HT-29 (cell line): Measurements from ENCODE around the gene VASP. TPM values are rescaled to one million over a fixed set of nuclear protein-coding genes. Genes with fewer than 3 reads are reported as not detected.
A peak's percentile ranks its signal among the peaks of the same experiment; 100 is the strongest.

Experiments
- DNase-seq: peaks from one replicate; pipeline ENCODE4 v3.0.0-alpha.2; 2015; ENCODE audit warnings: low spot score
- total RNA-seq: library from RNA; depleted of rRNA; stranded (reverse); fragments of >200 nt; shearing (Covaris generic); gene quantifications from 2 replicates; pipeline ENCODE4 v1.2.3, GENCODE V29; 2014

VASP gene
- total RNA-seq, 1 experiment from 2014 or later = 506 TPM

- peak; percentile 89 for DNase-seq
Observed at GRCh38 chr19:45514376-45515051, 7.2 kb downstream of the VASP start.

- no peak for DNase-seq
Observed at GRCh38 chr19:45515081-45515624, 7.9 kb downstream of the VASP start.

GRCh38 chr19:45515807-45516401, 8.6 kb downstream of the VASP start:
- DNase-seq = peak; percentile 42

GRCh38 chr19:45517238-45517637, 10.0 kb downstream of the VASP start:
- DNase-seq = no peak

- DNase-seq = no peak
Observed at GRCh38 chr19:45517641-45518468, 10.6 kb downstream of the VASP start.

- DNase-seq = no peak
Observed at GRCh38 chr19:45518469-45518826, 11.2 kb downstream of the VASP start.

GRCh38 chr19:45522010-45522941, 15.0 kb downstream of the VASP start:
- DNase-seq = no peak

GRCh38 chr19:45523642-45524256, 16.5 kb downstream of the VASP start:
- peak; percentile 99 for DNase-seq

- DNase-seq = no peak
Observed at GRCh38 chr19:45524575-45525129, 17.4 kb downstream of the VASP start.

GRCh38 chr19:45526143-45526542, 18.9 kb downstream of the VASP start:
- peak; percentile 94 for DNase-seq

GRCh38 chr19:45526971-45527370, 19.7 kb downstream of the VASP start:
- DNase-seq = no peak

- DNase-seq = no peak
Observed at GRCh38 chr19:45527731-45528130, 20.5 kb downstream of the VASP start.

GRCh38 chr19:45528149-45528743, 21.0 kb downstream of the VASP start:
- DNase-seq = peak; percentile 98

GRCh38 chr19:45528744-45529419, 21.6 kb downstream of the VASP start:
- DNase-seq = peak; percentile 98

- no peak for DNase-seq
Observed at GRCh38 chr19:45529420-45529785, 22.1 kb downstream of the VASP start.

GRCh38 chr19:45531349-45531748, 24.1 kb downstream of the VASP start:
- no peak for DNase-seq

GRCh38 chr19:45539459-45539858, 32.2 kb downstream of the VASP start:
- DNase-seq = no peak

GRCh38 chr19:45542234-45542668, 35.0 kb downstream of the VASP start:
- no peak for DNase-seq

GRCh38 chr19:45547211-45547770, 40.0 kb downstream of the VASP start:
- no peak for DNase-seq
